GM21529 (cell line): Measurements from ENCODE around the gene TTLL10.
"Not testable (repeated sequence)": the region's sequence is repeated elsewhere in the genome, so short reads cannot be mapped to it uniquely, and the experiment has no call there.

Source experiments
- ATAC-seq: cut with Tn5 transposase; IDR thresholded peaks from one replicate; pipeline ENCODE4 v1.9.1; 2021; ENCODE audit not compliant: unreplicated experiment

The TTLL10 gene

DNA sequence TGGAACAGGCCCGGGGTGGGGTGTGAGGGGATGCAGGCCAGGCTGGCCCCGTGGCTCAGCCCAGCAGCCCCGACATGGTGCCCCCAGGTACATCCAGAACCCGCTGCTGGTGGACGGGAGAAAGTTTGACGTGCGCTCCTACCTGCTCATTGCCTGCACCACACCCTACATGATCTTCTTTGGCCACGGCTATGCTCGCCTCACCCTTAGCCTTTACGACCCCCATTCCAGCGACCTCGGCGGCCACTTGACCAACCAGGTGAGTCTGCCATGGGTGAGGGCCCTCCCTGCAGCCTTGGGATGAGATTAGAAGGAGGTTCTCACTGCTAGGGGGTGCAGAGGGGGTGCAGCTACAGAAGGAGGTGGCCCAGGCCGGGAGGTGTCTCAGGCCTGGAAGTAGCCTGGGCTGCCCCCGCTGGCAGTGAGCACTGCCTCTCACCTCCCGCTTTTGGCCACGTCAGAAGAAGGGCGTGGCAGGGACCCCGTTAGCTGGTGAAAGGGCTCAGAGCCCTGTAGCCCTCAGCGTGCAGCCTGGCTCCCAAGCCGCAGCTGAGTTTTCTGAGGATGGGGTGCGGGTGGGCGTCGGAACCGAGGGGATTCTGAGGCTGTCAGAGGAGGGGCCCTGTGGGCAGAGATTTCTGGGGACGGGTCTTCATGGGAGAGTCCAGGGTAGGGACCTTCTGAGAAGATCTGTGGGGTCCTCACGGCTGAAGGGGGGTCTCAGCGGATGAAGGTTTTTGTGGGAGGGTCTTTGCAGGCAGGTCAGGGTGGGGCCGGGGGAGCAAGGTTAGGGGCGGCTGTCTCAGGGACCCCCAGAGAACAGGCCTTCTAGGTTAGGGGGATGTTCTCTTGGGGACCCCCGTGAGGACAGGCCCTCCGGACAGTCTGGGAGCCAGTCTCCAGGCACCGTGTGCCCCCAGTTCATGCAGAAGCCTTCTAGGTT, 10.4 kb downstream of the TTLL10 start:
- ATAC-seq = no peak

- ATAC-seq = no peak
Measured at GRCh38 chr1:1185101-1185765, 11.6 kb downstream of the TTLL10 start.

DNA sequence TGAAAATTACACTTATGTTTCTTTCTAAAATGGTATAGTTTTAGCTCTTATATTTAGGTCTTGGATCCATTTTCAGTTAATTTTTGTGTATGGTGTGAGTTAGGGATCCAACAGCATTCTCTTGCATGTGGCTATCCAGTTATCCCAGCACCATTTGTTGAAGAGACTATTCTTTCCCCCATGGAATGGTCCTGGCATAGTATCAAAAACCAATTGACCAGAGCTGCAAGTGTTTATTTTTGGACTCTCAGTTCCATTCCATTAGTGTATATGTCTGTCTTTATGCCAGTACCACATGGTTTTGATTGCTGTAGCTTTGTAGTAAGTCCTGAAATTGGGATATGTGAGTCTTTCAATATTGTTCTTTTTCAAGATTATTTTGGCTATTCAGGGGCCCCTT, 14.3 kb downstream of the TTLL10 start:
- ATAC-seq = no peak

GRCh38 chr1:1189111-1189510, 15.4 kb downstream of the TTLL10 start:
- ATAC-seq = no peak

DNA sequence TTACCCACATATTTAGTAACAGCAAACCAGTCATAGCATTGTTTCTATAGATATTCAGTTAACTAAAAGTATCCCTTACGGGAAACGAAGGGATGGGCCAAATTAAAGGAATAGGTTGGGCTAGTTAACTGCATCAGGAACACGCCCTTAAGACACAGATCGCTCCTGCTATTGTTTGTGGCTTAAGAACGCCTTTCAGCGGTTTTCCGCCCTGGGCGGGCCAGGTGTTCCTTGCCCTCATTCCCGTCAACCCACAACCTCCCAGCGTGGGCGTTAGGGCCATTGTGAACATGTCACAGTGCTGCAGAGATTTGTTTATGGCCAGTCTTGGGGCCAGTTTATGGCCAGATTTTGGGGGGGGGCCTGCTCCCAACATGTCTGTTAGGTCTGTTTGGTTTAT, 18.1 kb downstream of the TTLL10 start:
- ATAC-seq = no peak

GRCh38 chr1:1194723-1195122, 21.0 kb downstream of the TTLL10 start:
- ATAC-seq = no peak

DNA sequence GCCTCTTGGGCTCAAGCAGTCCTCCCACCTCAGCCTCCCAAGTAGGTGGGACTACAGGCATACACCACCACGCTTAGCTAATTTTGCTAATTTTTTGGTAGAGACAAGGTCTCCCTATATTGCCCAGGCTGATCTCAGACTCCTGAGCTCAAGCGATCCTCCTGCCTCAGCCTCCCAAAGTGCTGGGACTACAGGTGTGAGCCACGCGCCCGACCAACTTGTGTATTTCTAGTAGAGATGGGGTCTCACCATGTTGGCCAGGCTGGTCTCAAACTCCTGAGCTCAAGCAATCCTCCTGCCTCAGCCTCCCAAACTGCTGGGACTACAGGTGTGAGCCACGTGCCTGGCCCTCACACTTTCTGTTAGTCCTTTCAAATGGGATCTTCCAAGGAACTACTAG, 22.0 kb downstream of the TTLL10 start:
- not testable (repeated sequence) for ATAC-seq

DNA sequence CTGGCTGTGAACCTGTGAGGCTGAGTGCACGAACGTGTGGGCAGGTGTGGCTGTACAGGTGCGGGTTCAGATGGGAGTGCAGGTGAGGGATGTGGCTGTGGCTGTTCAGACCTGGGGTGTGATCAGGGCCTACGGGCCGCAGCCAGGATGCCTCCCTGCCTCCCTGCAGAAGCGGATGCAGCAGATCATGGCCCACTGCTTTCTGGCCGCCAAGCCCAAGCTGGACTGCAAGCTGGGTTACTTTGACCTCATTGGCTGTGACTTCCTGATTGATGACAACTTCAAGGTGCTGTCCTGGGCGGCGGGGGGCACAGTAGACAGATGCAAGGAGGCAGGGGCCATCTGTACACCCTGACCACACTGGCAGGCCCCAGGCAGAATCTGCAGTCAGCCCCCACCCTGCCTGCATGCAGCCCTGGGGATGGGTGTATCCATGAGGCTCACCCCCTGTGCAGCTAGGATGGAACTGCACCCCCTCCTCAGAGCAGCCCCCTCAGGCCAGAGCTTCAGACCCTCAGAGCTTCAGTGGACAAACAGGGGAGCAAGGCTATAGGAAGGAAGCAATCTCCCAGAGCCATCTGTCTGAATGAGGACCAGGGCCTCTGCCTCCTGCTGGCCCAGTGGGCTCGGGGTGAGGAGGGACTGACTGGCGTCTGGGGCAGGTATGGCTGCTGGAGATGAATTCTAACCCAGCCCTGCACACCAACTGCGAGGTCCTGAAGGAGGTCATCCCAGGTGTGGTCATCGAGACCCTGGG, 22.9 kb downstream of the TTLL10 start:
- no peak for ATAC-seq

- no peak for ATAC-seq
Measured at GRCh38 chr1:1197188-1197500, 23.5 kb downstream of the TTLL10 start.

- ATAC-seq = no peak
Measured at GRCh38 chr1:1197551-1198422, 24.1 kb downstream of the TTLL10 start.

DNA sequence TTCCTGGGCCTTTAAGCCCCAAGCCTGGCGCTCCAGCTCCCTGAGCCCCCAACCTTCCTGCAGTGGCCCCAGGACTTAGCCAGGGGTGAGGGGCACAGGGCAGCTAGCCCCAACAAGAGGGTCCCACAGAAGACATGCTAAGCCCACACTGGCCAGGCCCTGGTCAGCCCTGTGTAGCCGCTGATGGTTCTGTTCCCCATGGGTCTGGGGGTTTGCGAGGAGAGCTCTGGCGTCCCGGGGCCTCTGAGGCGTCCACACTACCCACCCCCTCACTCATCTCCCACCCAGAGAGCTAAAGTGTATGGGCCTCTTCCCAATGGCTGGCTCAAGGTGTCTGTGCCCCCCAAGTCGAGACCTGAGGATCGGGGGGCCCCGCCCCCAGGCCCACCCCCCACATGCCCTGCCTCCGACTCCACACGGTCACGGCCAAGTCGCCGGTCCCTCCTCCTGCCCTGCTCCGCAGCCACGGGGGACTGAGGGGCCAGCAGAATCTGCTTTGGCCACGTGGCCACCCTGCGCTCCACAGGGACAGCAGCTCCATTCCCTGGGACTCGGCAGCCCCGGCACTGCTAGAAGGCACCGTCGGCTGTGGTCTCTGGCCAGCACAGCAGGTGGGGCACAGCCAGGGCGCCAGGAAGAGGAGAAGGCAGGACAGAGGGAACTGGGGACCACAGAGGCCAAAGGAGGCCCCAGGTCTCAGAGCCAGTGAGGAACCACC, 24.9 kb downstream of the TTLL10 start:
- ATAC-seq = no peak

- no peak for ATAC-seq
Measured at GRCh38 chr1:1199141-1199960, 25.7 kb downstream of the TTLL10 start.

GRCh38 chr1:1199961-1200875, 26.5 kb downstream of the TTLL10 start:
- ATAC-seq = no peak

GRCh38 chr1:1200876-1201810, 27.5 kb downstream of the TTLL10 start:
- no peak for ATAC-seq

DNA sequence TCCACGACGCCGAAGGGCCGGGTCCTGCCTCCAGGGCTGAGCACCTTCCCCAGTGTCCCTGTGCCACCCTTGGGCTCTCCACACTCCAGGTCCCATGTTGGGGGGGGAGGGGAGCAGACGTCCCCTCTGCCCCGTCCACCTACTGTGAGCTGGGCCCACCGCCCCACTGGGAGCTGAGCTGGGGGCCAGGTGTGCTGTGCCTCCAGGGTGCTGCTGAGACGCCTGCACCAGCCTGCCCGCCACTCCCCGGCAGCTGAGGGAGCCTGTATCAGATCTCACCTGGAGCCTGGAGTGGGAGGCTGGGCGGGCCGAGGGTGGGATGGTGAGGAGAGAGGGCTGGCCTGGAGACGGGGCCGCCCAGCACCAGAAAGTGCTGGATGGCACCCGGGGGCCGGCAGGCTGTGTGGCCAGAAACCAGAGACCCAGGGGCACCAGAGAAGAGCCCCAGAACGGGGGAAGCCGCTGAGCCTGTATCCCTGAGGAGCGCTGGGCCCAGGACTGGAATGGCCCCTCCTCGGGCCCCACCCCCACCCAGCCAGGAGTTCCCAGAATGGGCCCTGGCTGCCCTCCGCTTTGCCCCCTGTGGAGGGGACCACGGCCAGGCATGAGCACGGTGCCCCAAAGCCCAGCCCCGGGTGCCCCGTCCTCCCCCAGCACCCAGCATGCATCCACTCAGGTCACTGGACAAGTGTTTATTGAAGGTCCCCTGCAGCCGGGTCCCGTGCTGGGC, 29.3 kb downstream of the TTLL10 start:
- ATAC-seq = no peak
